IPS-18a (cell line): ENCODE results near the gene CORO1A.
"Not testable (repeated sequence)": the region's sequence is repeated elsewhere in the genome, so short reads cannot be mapped to it uniquely, and the experiment has no call there.

Source experiments
- H3K27ac ChIP-seq: one replicate; pipeline ENCODE4 v1.5.1; 2013; ENCODE audit warnings: low read length
- H3K27me3 ChIP-seq: one replicate; pipeline ENCODE4 v1.6.1; 2013; ENCODE audit warnings: mild to moderate bottlenecking, low read length; ENCODE audit not compliant: control insufficient read depth, insufficient read depth
- H3K36me3 ChIP-seq: one replicate; pipeline ENCODE4 v1.6.1; 2013; ENCODE audit warnings: low read depth, low read length; ENCODE audit not compliant: control insufficient read depth
- H3K4me1 ChIP-seq: one replicate; pipeline ENCODE4 v1.6.1; 2013; ENCODE audit warnings: low read depth, low read length; ENCODE audit not compliant: control insufficient read depth
- H3K4me3 ChIP-seq: one replicate; pipeline ENCODE4 v1.5.1; 2013; ENCODE audit warnings: low read length
- H3K9ac ChIP-seq: one replicate; pipeline ENCODE4 v1.6.1; 2013; ENCODE audit warnings: mild to moderate bottlenecking, low read length, moderate library complexity
- H3K9me3 ChIP-seq: one replicate; pipeline ENCODE4 v1.6.1; 2013; ENCODE audit warnings: low read depth, low read length; ENCODE audit not compliant: control insufficient read depth

CORO1A gene

DNA sequence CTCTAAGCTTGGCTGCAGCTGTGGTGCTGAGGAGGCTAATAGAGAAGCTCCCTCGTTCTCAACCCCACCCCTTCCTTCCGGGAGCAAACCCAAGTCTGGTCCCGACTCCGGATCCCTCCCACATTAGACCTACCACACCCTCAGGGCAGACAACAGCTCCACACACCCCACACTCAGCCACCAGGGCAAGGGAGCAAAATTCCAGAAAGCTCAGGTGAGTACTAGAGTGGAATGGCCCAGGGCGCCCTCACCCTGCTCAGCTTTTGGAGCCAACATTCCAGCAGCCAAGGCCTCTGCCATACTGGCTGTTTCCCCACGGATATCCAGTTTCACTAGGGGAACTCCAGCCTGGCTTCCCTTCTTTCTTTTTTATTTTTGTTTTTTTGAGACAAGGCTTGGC lies 25.6 kb downstream of the CORO1A start:
- not testable (repeated sequence) for H3K4me1 ChIP-seq, H3K9me3 ChIP-seq, H3K9ac ChIP-seq, H3K36me3 ChIP-seq, H3K27ac ChIP-seq, H3K27me3 ChIP-seq, H3K4me3 ChIP-seq

DNA sequence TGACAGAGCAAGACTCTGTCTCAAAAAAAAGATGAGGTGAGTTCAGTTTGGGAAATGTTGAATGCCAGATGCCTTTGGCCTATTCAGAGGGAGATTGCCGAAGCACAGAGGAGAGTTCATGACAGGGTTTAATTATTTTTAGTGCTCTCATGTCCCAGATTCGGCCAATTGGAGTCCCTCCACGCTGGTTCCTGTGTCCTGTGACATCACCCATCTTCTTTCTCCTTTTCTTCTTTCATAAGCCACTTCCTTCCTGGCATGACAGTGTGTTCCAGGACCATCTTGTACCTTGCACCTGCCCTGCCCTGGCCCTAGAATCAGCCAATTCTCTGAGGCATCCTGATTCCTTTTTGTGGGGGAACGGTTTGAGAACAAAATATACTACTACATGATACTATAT lies 28.0 kb downstream of the CORO1A start:
- H3K27me3 ChIP-seq, H3K4me3 ChIP-seq, H3K4me1 ChIP-seq, H3K27ac ChIP-seq, H3K36me3 ChIP-seq, H3K9ac ChIP-seq, H3K9me3 ChIP-seq: not testable (repeated sequence)

DNA sequence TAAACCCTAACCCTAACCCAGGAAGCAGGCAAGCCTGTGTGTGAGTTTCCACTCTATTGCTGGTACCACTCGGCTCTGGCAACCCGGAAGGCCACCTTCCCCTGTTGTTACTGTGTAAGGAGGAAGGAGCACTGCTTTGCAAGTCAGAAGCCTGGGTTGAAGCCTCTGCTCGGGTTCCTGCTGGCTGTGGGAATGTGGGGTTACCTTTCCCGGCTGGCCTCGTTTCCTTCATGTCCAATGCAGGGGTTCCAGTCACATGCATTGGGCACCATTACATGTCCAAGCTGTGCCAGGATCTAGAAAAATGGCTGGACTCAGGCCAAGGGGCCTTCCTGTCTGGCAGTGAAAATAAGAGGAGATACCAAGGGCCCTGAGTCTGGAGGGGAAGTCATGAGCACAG lies 33.7 kb downstream of the CORO1A start:
- not testable (repeated sequence) for H3K4me3 ChIP-seq, H3K4me1 ChIP-seq, H3K9me3 ChIP-seq, H3K36me3 ChIP-seq, H3K9ac ChIP-seq, H3K27ac ChIP-seq, H3K27me3 ChIP-seq
